Left ventricle myocardium inferior (tissue), 1 donor: ENCODE measurements around the gene FLOT2. TPM values are rescaled to one million over a fixed set of nuclear protein-coding genes. Genes with fewer than 3 reads are reported as not detected.

ENCODE experiments used
- DNase-seq: peaks from one replicate; pipeline ENCODE4 v3.0.0-alpha.2; 2020
- H3K27ac ChIP-seq: fragments of 200-600 bp; replicated peaks from 2 replicates; pipeline ENCODE4 v1.8.0; 2021
- H3K27me3 ChIP-seq: fragments of 200-600 bp; 2 replicates; pipeline ENCODE4 v1.8.0; 2021; ENCODE audit warnings: low read depth
- H3K36me3 ChIP-seq: fragments of 200-600 bp; 2 replicates; pipeline ENCODE4 v1.8.0; 2021
- H3K4me1 ChIP-seq: fragments of 200-600 bp; 2 replicates; pipeline ENCODE4 v1.8.0; 2021
- H3K4me3 ChIP-seq: fragments of 200-600 bp; 2 replicates; pipeline ENCODE4 v1.8.0; 2021; ENCODE audit warnings: mild to moderate bottlenecking, moderate library complexity
- H3K9me3 ChIP-seq: fragments of 200-600 bp; replicated peaks from 2 replicates; pipeline ENCODE4 v1.8.0; 2021
- CTCF ChIP-seq: fragments of 200-600 bp; IDR thresholded peaks from 2 replicates; pipeline ENCODE4 v1.8.0; 2021; ENCODE audit warnings: antibody characterized with exemption, mild to moderate bottlenecking, borderline replicate concordance
- intact Hi-C: fragments of 100-400 bp; cut with micrococcal nuclease; formaldehyde crosslinking; loops from one replicate; pipeline ENCODE4 v1.11.0; 2022
- total RNA-seq: library from RNA; stranded (reverse); fragmentation: NEBNext Ultra II Directional; extraction: Animal tissue kit (Norgen Biotek cat#: 25700); gene quantifications from one replicate; pipeline ENCODE4 v1.2.1, GENCODE V29; 2021
- donor health status: DM: no; HTN: yes; CAD: no; lungs with severe emphysema.

The FLOT2 gene
- total RNA-seq, 1 donor from 2014 or later: 84.2 TPM

- Histone ChIP-seq H3K4me3 (no peak overlapping the region), H3K27me3 (no peaks in the 10 kb centered on the region), H3K27ac (peak overlapping the region; percentile 69), H3K9me3 (no peaks in the 10 kb centered on the region), H3K4me1 (peaks cover 61% of the 10 kb centered on the region), H3K36me3 (no peaks in the 10 kb centered on the region)
- intact Hi-C loops: no loop called here
- DNase-seq: no peak
- TF ChIP-seq CTCF: no peak
These were observed 5.5 kb downstream of the FLOT2 start for GRCh38 chr17:28892024-28892423.

DNA sequence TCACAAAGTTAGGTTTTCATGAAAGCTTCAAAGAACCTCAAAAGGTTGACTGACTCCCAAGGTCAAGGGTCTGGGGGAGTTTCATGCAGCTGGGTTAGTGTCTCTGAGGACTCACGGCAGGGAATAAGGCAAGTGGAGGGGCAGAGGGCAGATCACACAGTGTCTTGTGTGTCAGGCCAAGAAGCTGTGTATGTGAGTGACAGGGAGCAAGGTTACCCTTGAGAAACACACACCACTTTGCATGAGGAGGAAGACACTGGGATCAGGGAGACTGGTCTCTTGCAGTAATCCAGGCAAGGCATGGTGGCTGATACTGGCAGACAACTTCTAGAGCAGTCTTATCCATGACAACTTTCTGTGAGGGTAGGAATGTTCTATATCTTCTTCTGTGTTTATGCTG is 6.3 kb downstream of the FLOT2 start:
- intact Hi-C loops: no loop called here

GRCh38 chr17:28889996-28890395 is 7.5 kb downstream of the FLOT2 start:
- H3K4me3 ChIP-seq: no peak overlapping the region
- intact Hi-C loops: no loop called here
- H3K9me3 ChIP-seq: no peaks in the 10 kb centered on the region
- DNase-seq: no peak
- peaks cover 8% of the 10 kb centered on the region for H3K36me3 ChIP-seq
- no peak for TF ChIP-seq CTCF
- H3K27me3 ChIP-seq: no peaks in the 10 kb centered on the region
- peak overlapping the region; percentile 21 for H3K27ac ChIP-seq
- H3K4me1 ChIP-seq: peaks cover 53% of the 10 kb centered on the region

More for the DNA sequence above, 6.3 kb downstream of the FLOT2 start:
- Histone ChIP-seq H3K4me3 (no peak overlapping the region), H3K4me1 (peaks cover 53% of the 10 kb centered on the region), H3K9me3 (no peaks in the 10 kb centered on the region), H3K36me3 (no peaks in the 10 kb centered on the region), H3K27me3 (no peaks in the 10 kb centered on the region), H3K27ac (peak overlapping the region; percentile 58)
- DNase-seq: no peak
- no peak for TF ChIP-seq CTCF

DNA sequence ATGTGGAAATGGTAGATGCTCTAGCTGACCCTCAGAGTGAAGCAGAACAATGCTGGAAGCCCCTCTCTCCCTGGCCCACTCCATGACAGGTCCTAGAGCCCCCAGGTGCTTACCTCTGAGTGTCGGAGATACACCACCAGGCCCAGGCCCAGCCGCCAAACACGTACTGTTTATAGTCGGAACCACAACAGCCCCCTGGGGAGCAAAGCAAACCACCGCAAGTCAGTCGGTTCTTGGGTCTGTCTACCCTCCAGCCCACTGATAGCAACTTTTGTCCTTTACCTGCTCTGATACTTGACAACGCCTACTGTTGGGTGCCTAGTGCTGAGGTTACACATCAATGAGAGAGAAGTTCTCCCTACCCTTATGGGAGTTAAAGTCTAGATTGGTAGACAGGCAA is 8.7 kb downstream of the FLOT2 start:
- H3K4me1 ChIP-seq: peaks cover 54% of the 10 kb centered on the region
- H3K36me3 ChIP-seq: peaks cover 18% of the 10 kb centered on the region
- H3K4me3 ChIP-seq: no peak overlapping the region
- intact Hi-C loops: no loop called here
- no peak for DNase-seq
- no peak for TF ChIP-seq CTCF
- H3K9me3 ChIP-seq: no peaks in the 10 kb centered on the region
- H3K27ac ChIP-seq: no peak overlapping the region
- no peaks in the 10 kb centered on the region for H3K27me3 ChIP-seq

GRCh38 chr17:28887871-28888471 is 9.6 kb downstream of the FLOT2 start:
- Histone ChIP-seq H3K36me3 (peaks cover 26% of the 10 kb centered on the region), H3K4me1 (peaks cover 46% of the 10 kb centered on the region), H3K27me3 (no peaks in the 10 kb centered on the region), H3K27ac (no peak overlapping the region), H3K4me3 (no peak overlapping the region), H3K9me3 (no peaks in the 10 kb centered on the region)
- no peak for TF ChIP-seq CTCF
- DNase-seq: no peak
- intact Hi-C loops: no loop called here
